Endothelial cell of umbilical vein (primary cell): ENCODE results near the gene PBX2.

ENCODE experiments used
- CTCF ChIP-seq, 2 donors: IDR thresholded peaks; 1 replicate in 1 of 2; 2 replicates in 1 of 2; pipeline ENCODE4 v1.5.1; 2011; ENCODE audit warnings: low read length in 2 of 2, mild to moderate bottlenecking in 2 of 2, moderate library complexity in 2 of 2, control low read depth in 1 of 2, inconsistent platforms in 1 of 2, low read depth in 1 of 2; ENCODE audit not compliant: insufficient read depth in 1 of 2; ENCODE audit errors: extremely low read depth in 1 of 2
- EZH2 ChIP-seq: IDR thresholded peaks from 2 replicates; pipeline ENCODE4 v1.6.1; 2012; ENCODE audit warnings: borderline replicate concordance, low read depth, mild to moderate bottlenecking, moderate library complexity, low read length, inconsistent platforms; ENCODE audit not compliant: severe bottlenecking
- MAX ChIP-seq: IDR thresholded peaks from 2 replicates; pipeline ENCODE4 v1.6.1; 2011; ENCODE audit not compliant: insufficient read depth, insufficient read length
- POLR2A ChIP-seq: IDR thresholded peaks from 2 replicates; pipeline ENCODE4 v1.6.1; 2012; ENCODE audit warnings: low read depth, mild to moderate bottlenecking, control low read depth, low read length
- POLR2AphosphoS5 ChIP-seq: IDR thresholded peaks from 2 replicates; pipeline ENCODE4 v1.6.1; 2012; ENCODE audit warnings: low read depth, mild to moderate bottlenecking, control low read depth, low read length, moderate library complexity; ENCODE audit not compliant: insufficient read depth

- TF ChIP-seq MAX = no peak
- no peak for TF ChIP-seq CTCF (IDR thresholded peaks at IDR 0.05; ENCODE audit: extremely low read depth in 1 of 2, insufficient read depth in 1 of 2, low read depth in 1 of 2, low read length in 2 of 2)
- TF ChIP-seq POLR2A = no peak
- no peak for TF ChIP-seq EZH2
- TF ChIP-seq POLR2AphosphoS5 = no peak
These were observed 44.9 kb upstream of the PBX2 start for GRCh38 chr6:32234934-32235333.
